GM18858 (cell line): ENCODE data around the gene NLGN2.

Experiments
- ATAC-seq: cut with Tn5 transposase; IDR thresholded peaks from one replicate; pipeline ENCODE4 v1.9.1; 2021; ENCODE audit not compliant: unreplicated experiment

The NLGN2 gene

DNA sequence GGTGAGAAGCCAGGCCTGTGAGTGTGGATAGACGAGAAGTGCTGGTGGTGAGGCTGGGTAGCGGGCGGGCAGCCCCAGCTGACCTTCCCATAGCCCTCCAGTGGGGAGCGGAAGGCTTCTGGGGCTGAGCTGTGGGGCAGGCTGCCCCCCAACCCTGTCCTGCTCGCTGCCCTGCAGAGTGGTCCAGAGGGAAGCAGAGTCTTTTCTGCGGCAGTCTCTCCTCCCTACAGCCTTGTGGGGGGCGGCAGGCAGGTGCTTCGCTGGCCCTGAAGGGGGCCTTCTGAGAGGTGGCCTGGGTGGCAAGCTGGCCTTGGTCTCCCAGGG, 3.7 kb downstream of the NLGN2 start:
- ATAC-seq: no peak

DNA sequence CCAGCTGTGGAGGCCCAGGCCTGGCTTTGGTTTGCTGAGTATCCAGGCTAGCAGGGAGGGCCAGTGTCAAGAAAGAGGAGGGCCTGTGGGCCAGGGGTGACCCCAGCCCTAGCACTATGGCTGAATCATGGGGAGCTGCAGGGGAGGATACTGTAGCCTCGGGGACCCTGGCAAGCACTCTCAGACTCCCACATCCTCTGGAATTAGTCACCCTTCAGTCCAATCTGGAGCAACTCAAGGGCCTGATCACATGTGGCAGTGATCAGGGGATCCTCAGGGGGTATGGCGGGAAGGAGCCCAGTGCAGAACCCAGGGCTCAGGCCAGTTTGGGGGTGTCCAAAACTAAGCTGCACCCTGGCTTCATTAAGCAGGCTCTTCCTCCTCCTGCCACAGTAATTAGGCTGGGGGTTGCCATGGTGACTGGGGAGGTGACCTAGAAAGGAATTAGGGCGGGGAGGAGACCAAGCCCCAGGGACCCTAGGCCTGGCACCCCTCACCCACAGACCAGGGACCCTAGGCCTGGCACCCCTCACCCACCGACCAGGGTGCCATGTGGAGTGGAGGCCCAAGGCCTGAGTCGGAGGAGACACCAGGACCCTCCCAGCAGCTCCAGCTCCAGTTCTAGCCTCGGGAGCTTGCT, 5.8 kb downstream of the NLGN2 start:
- ATAC-seq: no peak

DNA sequence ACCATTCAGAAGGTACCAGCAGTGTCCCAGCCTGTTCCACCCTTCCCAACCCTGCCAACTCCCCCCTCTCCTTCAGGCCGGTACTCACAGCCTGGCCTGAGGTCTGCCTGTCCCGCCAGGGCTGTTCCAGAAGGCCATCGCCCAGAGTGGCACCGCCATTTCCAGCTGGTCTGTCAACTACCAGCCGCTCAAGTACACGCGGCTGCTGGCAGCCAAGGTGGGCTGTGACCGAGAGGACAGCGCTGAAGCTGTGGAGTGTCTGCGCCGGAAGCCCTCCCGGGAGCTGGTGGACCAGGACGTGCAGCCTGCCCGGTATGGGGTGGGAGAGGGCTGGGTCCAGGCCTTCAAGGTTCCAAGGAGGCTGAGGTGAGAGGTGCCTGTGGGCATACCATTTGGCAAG, 7.2 kb downstream of the NLGN2 start:
- no peak for ATAC-seq

DNA sequence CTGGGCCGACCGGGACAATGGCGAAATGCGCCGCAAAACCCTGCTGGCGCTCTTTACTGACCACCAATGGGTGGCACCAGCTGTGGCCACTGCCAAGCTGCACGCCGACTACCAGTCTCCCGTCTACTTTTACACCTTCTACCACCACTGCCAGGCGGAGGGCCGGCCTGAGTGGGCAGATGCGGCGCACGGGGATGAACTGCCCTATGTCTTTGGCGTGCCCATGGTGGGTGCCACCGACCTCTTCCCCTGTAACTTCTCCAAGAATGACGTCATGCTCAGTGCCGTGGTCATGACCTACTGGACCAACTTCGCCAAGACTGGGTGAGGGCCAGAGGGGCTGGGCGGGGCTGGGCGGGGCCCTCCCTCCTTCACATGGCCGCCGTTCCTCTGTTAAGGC, 8.1 kb downstream of the NLGN2 start:
- ATAC-seq: no peak

DNA sequence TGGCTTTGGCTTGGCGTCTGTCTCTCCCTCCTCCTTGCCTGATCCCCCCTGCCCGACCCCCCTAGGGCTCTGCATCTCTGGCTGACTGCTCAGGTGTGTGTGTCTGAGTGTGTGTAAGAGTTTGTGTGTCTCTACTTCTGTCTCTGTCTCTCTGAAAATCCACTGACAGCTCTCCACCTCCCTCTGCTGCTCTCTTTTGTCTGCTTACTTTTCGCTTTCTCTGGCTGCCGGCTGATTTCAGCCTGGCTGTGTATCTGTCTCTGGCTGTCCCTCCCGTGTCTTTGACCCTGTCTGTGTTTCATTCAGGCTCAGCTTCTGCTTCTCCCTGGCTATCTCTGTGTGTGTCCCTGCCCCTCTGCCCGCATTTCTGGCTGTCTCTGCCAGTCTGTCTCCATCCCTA, 8.7 kb downstream of the NLGN2 start:
- no peak for ATAC-seq

DNA sequence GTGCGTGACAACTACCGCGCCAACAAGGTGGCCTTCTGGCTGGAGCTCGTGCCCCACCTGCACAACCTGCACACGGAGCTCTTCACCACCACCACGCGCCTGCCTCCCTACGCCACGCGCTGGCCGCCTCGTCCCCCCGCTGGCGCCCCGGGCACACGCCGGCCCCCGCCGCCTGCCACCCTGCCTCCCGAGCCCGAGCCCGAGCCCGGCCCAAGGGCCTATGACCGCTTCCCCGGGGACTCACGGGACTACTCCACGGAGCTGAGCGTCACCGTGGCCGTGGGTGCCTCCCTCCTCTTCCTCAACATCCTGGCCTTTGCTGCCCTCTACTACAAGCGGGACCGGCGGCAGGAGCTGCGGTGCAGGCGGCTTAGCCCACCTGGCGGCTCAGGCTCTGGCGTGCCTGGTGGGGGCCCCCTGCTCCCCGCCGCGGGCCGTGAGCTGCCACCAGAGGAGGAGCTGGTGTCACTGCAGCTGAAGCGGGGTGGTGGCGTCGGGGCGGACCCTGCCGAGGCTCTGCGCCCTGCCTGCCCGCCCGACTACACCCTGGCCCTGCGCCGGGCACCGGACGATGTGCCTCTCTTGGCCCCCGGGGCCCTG, 9.5 kb downstream of the NLGN2 start:
- ATAC-seq: no peak

DNA sequence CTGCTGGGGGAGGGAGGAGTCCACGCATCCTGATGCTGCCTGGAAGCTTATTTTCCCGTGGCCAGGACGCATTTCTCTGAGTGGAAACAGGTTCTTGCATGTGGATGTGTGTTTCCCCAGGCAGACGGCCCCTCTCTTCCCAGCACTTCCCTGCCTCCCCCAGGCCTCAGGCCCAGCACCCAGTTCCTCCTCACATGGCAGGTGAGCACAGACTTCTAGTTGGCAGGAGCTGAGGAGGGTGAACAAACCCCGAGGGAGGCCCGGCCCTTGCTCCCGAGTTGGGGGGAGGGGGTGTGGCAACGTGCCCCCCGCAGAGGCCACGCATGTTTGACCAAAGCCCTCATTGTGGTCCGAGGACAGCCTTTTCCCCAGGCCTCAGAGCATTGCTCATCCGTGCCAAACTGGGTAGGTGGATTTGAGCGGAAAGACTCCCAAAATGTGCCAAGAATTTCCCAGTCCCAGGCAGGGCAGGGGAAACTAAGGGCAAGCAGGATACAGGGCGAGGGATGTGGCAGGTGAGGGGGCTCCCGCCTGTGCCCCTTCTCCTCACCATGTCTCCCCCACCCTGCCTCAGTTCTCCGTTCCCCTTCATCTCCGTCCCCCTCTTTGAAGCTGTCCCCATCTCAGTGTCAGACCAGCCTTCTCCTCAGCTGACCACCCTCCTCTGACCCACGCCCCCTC, 11.0 kb downstream of the NLGN2 start:
- ATAC-seq: no peak

DNA sequence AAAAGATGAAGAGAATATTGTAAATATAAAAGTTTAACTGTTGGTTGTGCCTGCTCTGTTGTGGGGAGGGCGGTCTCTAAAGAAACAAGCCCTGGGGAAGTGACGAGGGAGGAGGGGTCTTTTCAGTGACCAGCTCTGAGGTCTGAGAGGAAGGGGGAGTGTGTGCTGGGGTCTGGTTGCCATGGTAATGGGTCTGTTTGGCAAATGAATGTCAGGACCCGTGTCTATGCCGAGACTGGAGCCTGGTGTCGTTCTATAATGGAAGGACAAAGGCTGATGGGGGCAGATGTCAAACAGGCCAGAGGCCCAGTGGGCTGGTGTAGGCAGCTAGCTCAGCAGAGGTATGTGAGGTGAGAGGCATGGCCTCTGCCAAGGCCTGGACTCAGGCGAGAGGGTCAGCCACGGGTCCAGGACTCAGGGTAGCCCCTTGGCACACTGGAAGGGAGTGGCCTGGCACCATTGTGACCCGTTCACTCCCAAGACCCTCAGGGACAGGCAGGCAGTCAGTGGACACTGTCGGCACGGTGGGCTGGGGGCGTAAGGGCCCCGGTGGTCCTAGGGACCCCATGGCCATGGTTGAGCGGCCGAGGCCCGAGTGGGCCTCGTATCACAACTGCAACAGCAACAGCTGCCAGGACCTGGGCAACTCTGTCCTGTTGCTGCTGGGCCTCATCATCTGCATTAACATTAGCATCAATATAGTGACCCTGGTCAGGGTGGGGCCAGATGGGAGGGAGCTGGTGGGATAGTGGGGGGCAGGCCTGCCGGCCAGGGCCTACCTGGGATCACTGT, 12.4 kb downstream of the NLGN2 start, which contains the start of gene SPEM1:
SPEM1 (plus strand) TSS at position 506 of the 792 bp plus-strand sequence; CDS start at position 567, 61 bp downstream.
- ATAC-seq: no peak

DNA sequence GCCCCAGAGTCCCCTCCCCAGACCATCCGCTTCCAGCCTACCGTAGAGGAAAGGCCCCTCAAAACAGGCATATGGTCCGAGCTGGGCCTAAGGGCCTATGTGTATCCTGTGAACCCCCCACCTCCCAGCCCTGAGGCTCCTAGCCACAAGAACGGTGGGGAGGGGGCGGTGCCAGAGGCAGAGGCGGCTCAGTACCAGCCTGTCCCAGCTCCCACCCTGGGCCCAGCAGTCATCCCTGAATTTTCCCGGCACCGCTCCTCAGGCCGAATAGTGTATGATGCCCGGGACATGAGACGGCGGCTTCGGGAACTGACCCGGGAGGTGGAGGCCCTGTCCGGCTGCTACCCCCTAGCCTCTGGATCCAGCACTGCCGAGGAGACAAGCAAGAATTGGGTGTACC, 13.5 kb downstream of the NLGN2 start:
- ATAC-seq: no peak

DNA sequence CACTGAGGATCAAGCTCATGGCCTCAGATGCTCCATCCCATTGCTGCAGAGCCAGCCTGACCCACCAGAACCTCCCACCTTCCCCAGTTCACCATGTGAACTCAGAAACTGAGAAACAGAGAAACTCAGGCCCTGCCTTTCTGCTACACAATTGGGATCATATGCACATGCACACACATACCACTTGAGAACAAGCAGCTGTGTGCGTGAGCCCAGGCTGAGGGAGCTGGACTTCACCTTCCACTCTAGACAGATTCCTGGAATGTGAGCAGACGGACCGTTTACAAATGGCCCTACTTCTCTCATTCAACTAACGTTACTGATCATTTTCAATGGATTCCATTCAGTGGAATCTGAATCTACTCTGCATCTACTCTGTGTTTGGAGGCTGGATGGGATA, 16.0 kb downstream of the NLGN2 start:
- no peak for ATAC-seq

DNA sequence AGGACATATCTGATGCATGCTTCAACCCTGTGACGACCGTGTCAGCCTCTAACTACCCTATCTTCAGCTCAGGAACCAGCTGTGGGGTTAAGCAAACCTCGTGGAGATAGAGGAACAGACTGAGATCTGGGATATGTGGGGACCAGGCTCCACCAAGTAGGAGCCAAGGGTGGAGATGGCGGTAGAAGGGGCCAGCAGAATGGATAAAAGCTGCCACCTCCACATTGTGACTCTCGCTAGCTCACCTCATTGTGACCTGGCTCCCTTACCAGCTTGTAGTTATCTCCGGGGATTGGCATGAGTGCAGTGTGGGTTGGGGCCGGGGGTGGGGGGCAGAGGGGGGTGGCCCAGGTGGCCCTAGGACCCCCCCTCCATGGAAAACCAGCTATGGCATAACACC, 17.7 kb downstream of the NLGN2 start, which contains the start of gene SPEM2:
SPEM2 (plus strand) TSS at position 301 of the 400 bp plus-strand sequence; CDS start at position 374, 73 bp downstream.
- no peak for ATAC-seq

DNA sequence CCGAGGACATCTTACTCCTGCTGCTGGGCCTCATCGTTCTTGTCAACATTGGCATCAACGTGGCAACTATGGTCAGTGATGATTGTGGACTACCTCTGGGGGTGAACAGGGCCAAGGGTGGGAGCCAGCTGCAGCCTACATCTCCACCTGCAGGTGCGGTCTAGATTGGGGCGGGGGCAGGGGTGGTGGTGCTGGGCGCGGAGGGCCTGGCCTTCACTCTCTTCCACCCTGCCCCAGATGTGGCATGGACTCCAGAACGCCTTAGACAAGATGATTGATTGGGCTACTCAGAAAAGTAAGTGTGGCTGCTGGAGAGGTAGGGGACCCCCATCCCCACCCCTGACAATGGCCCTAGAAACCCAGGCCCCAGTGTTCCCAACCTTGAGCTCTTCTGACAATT, 18.1 kb downstream of the NLGN2 start:
- ATAC-seq: no peak

DNA sequence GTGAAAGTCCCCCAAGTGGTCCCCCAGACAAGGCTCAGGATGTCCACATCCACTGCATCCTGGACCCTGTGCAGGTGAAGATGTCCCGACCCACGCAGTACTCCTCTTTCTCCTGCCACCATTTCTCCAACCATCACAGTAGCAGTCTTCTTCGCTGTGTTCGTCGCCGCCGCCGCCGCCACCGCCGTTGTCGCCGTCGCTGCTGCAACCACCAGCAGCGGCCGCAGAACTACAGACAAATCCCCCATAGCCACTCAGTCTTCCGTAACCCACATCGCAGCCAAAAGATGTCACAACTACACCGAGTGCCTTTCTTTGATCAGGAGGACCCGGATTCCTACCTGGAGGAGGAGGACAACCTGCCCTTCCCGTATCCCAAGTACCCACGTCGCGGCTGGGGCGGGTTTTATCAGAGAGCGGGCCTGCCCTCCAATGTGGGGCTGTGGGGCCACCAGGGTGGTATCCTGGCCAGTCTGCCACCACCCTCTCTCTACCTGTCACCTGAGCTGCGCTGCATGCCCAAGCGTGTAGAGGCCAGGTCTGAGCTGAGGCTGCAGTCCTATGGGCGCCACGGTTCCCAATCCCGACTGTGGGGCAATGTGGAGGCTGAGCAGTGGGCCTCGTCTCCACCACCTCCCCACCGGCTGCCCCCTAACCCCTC, 18.7 kb downstream of the NLGN2 start:
- ATAC-seq: no peak

DNA sequence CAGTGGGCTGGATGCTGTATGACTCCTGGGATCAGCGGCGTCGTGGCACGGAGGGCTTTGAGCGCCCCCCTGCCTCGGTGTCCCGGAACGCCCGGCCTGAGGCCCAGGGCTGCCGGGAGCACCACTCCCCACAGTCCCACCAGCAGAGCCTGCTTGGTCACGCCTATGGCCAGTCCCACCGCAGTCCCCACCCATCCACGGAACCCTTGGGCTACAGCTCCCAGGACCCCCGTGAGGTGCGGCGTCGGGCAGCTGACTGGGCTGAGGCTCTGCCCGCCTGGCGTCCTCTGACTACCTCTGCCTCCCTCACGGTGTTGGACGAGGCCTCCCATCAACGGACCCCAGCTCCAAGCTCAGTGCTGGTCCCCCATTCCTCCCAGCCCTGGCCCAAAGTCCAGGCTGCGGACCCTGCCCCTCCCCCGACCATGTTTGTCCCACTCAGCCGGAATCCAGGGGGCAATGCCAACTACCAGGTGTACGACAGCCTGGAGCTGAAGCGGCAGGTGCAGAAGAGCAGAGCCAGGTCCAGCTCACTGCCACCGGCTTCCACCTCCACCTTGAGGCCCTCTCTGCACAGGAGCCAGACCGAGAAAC, 19.3 kb downstream of the NLGN2 start:
- no peak for ATAC-seq

DNA sequence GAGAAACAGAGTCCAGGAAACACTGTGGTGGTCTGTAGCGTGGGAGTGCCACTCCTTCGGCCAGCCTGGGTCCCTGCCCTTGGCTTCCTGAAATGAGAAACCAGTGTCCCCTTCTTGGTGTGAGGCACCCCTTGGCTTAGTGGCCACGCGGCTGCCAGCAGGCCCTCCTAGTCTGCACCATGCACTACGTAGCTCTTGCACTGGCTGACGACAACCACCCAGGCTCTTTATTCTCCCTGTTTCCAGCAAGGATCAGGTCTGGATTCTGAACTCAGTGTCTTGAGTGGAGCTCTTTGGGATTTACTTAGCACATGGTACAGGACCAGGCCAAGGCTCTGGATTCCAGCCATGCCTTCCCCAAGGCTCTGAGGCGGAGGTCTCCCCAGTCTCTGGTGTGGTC, 19.9 kb downstream of the NLGN2 start:
- ATAC-seq: no peak

DNA sequence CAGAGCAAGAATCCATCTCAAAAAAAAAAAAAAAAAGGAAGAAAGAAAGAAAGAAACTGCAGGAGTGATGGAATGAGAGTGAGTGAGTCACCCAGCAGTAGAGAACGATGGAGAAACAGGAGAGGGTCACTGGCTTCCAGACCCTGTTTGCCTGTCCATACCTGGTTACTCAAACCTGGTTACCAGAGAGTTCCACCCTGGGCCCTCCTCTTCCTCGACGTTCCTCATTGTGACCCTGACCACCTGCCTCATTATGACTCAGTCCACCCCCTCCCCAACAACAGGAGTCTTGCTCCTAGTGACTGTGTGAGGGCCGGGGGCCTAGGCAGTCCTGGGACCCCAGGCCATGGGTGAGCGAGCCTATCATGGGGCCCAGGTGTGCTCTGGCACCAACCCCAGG, 20.9 kb downstream of the NLGN2 start, which contains the start of gene SPEM3:
SPEM3 (plus strand) TSS at position 301 of the 400 bp plus-strand sequence; CDS start at position 347, 46 bp downstream.
- no peak for ATAC-seq

DNA sequence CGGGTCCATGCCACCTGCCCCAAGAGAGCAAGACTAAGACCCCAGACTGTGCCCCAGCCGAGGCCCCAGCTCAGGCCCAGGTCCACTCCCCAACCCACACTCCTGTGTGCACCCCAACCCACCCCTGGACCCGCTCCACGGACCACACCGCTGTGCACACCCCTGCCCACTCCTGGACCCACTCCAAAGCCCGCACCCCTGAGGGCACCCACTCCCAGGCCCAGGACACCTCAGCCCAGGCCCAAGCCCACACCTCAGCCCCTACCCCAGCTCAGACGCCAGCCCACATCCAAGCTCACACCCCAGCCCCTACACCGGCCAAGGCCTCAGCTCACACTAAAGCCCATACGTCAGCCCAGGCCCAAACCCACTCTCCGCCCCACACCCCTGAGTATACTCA, 22.1 kb downstream of the NLGN2 start:
- ATAC-seq: no peak

DNA sequence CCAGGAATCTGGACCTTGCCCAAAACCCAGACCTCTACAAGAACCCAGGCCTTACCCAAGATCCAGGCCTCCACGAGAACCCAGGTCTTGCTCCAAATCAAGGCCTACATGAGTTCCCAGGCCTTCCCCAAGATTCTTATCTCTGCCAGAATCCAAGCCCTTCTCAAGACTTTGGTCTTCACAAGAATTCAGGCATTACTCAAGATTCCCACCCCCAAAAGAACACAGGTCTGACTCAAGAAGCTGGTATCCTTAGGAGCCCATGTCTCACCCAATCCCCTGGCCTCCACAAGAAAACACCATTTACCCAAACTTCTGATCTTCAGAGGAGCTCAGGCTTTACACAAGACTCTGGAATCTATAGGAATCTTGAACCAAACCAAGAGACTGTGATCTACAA, 23.6 kb downstream of the NLGN2 start:
- ATAC-seq: no peak

DNA sequence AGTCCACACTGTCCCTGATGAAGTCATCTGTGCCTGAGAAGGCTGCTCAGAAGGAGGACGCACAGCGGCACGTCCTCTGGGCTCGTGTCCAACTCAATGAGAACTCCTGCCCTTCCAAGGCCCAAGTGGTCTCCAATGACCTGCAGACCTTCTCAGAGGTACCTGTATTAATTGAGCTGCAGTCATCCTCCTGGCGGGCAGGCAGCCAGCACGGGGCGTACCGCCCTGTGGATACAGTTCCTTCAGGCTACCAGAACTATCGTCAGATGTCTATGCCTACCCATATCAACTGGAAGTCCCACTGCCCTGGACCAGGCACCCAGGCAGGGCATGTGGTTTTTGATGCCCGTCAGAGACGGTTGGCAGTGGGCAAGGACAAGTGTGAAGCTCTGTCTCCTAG, 24.7 kb downstream of the NLGN2 start:
- ATAC-seq: no peak

DNA sequence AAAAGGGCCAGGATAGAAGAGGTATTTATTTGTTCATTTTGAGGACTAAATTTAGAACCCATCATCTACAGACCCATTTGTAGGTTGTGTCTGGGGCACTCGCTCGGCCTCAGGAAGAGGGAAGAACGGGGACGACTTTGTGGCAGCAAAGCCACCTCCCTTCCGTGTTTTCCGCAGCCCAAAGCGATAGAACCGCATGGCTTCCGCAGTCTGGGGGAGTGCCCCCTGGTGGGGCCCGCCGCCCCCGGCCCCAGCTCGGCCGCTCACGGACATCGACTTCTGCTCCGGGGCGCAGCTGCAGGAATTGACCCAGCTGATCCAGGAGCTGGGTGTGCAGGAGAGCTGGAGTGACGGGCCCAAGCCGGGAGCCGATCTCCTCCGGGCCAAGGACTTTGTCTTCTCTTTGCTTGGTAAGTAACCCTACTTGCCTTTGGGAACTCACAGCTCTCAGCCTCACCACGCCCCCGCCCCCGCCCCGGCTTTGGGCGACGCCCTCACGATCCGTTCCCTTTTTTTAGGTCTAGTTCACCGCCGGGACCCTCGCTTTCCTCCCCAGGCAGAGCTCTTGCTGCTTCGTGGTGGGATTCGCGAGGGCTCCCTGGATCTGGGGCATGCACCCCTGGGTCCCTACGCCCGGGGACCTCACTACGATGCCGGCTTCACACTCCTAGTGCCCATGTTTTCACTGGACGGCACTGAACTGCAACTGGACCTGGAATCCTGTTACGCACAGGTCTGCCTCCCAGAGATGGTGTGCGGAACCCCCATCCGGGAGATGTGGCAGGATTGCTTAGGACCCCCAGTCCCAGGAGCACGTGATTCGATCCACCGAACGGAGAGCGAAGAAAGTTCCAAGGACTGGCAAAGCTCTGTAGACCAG, 28.3 kb downstream of the NLGN2 start:
- no peak for ATAC-seq
